ENCODE data around the gene SPATA31D4.
"Not testable (repeated sequence)": the region's sequence is repeated elsewhere in the genome, so short reads cannot be mapped to it uniquely, and the experiment has no call there.

The SPATA31D4 gene

GRCh38 chr9:81928305-81928704, at the start of gene SPATA31D4:
Gene SPATA31D4, plus strand, starts transcription at chr9:81928428. Its CDS starts 86 bp downstream, at chr9:81928514.
- not testable (repeated sequence) for H3K9me2 ChIP-seq (replicated peaks; ENCODE audit: insufficient read depth, low read length); H3K36me3 ChIP-seq (ENCODE audit: low read length); H3K9ac ChIP-seq (ENCODE audit: low read length); H3K4me3 ChIP-seq (ENCODE audit: insufficient read depth, low read length, poor library complexity, severe bottlenecking); H3K4me2 ChIP-seq (ENCODE audit: low read depth, low read length, poor library complexity, severe bottlenecking); H4K20me1 ChIP-seq (ENCODE audit: low read depth, low read length); H3K9me3 ChIP-seq (ENCODE audit: insufficient read depth, low read length); H3K27me3 ChIP-seq (ENCODE audit: low read length); H2AFZ ChIP-seq (ENCODE audit: low read depth, low read length, severe bottlenecking); H3K79me2 ChIP-seq (ENCODE audit: insufficient read depth, low read length); H3K27ac ChIP-seq (ENCODE audit: low read depth, low read length); H3F3A ChIP-seq (ENCODE audit: insufficient read depth)

GRCh38 chr9:81878530-81878929, 49.7 kb upstream of the SPATA31D4 start:
- Histone ChIP-seq H3K4me3 (ENCODE audit: insufficient read depth, low read length, poor library complexity, severe bottlenecking) (no peak overlapping the region), H3K79me2 (ENCODE audit: insufficient read depth, low read length) (no peaks in the 10 kb centered on the region), H3K9me3 (ENCODE audit: insufficient read depth, low read length) (no peaks in the 10 kb centered on the region), H3K27me3 (ENCODE audit: low read length) (no peaks in the 10 kb centered on the region), H3K36me3 (ENCODE audit: low read length) (no peaks in the 10 kb centered on the region), H3K9me2 (replicated peaks; ENCODE audit: insufficient read depth, low read length) (no peaks in the 10 kb centered on the region), H3K9ac (ENCODE audit: low read length) (no peak overlapping the region), H3K4me2 (ENCODE audit: low read depth, low read length, poor library complexity, severe bottlenecking) (no peak overlapping the region), H3F3A (ENCODE audit: insufficient read depth) (no peaks in the 10 kb centered on the region), H2AFZ (ENCODE audit: low read depth, low read length, severe bottlenecking) (no peak overlapping the region), H4K20me1 (ENCODE audit: low read depth, low read length) (no peaks in the 10 kb centered on the region), H3K27ac (ENCODE audit: low read depth, low read length) (no peak overlapping the region)
- TF ChIP-seq, protein P1, sequence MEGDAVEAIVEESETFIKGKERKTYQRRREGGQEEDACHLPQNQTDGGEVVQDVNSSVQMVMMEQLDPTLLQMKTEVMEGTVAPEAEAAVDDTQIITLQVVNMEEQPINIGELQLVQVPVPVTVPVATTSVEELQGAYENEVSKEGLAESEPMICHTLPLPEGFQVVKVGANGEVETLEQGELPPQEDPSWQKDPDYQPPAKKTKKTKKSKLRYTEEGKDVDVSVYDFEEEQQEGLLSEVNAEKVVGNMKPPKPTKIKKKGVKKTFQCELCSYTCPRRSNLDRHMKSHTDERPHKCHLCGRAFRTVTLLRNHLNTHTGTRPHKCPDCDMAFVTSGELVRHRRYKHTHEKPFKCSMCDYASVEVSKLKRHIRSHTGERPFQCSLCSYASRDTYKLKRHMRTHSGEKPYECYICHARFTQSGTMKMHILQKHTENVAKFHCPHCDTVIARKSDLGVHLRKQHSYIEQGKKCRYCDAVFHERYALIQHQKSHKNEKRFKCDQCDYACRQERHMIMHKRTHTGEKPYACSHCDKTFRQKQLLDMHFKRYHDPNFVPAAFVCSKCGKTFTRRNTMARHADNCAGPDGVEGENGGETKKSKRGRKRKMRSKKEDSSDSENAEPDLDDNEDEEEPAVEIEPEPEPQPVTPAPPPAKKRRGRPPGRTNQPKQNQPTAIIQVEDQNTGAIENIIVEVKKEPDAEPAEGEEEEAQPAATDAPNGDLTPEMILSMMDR (IDR thresholded peaks at IDR 0.05; ENCODE audit: insufficient read depth, low read length, poor library complexity, severe bottlenecking), result no peak
- TF ChIP-seq EZH2phosphoT487 (conservative IDR thresholded peaks at IDR 0.05; ENCODE audit: low read length), result no peak

DNA sequence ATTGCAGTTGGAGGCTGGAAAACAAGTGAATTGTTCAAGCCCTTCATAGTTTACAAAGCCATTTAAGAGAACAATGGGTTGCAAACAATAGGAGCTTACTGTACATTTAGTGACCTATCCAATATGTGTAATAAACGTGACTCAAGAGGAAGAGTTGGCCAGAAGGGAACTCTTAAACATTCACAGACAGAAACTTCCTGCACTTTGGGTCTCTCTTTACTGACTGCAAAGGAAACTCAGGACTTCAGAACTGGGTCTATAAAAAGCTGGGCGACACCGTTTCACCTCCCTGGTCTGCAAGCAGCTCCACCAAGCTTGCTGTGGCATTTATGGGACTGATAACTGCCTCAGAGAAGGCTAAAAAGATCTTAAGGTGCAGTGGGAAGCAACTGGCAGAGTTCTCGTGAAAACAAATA, 48.7 kb upstream of the SPATA31D4 start:
- no peak overlapping the region for H2AFZ ChIP-seq (ENCODE audit: low read depth, low read length, severe bottlenecking)
- H3K27ac ChIP-seq (ENCODE audit: low read depth, low read length), result no peak overlapping the region
- H4K20me1 ChIP-seq (ENCODE audit: low read depth, low read length), result no peaks in the 10 kb centered on the region
- no peaks in the 10 kb centered on the region for H3K9me2 ChIP-seq (replicated peaks; ENCODE audit: insufficient read depth, low read length)
- no peak overlapping the region for H3K9ac ChIP-seq (ENCODE audit: low read length)
- H3K79me2 ChIP-seq (ENCODE audit: insufficient read depth, low read length), result no peaks in the 10 kb centered on the region
- H3K27me3 ChIP-seq (ENCODE audit: low read length), result no peaks in the 10 kb centered on the region
- TF ChIP-seq, protein P1 (IDR thresholded peaks at IDR 0.05; ENCODE audit: insufficient read depth, low read length, poor library complexity, severe bottlenecking), result no peak
- no peak for TF ChIP-seq EZH2phosphoT487 (conservative IDR thresholded peaks at IDR 0.05; ENCODE audit: low read length)
- H3K9me3 ChIP-seq (ENCODE audit: insufficient read depth, low read length), result no peaks in the 10 kb centered on the region
- H3F3A ChIP-seq (ENCODE audit: insufficient read depth), result no peaks in the 10 kb centered on the region
- H3K4me3 ChIP-seq (ENCODE audit: insufficient read depth, low read length, poor library complexity, severe bottlenecking), result no peak overlapping the region
- no peak overlapping the region for H3K4me2 ChIP-seq (ENCODE audit: low read depth, low read length, poor library complexity, severe bottlenecking)
- H3K36me3 ChIP-seq (ENCODE audit: low read length), result no peaks in the 10 kb centered on the region

DNA sequence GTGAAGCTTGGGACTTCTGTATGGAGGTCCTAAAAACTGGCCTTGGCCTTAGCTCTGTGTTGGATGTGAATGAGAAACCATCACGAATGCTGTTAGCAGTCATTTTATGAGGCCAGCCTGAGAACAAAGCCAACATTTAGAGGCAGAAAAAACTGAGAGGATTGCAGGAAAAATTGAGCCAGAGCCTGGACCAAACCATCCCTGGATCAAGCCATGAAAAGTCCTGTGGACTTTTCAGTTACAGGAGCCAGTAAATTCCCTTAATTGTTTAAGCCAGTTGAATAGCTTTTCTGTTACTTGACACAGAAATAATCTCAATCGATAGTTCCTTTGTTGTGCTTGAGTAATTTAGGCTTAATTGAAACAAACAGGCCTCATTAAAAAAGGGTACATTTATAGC, 42.6 kb upstream of the SPATA31D4 start:
- H3K36me3 ChIP-seq (ENCODE audit: low read length), result no peaks in the 10 kb centered on the region
- H3K4me2 ChIP-seq (ENCODE audit: low read depth, low read length, poor library complexity, severe bottlenecking), result no peak overlapping the region
- no peak overlapping the region for H3K4me3 ChIP-seq (ENCODE audit: insufficient read depth, low read length, poor library complexity, severe bottlenecking)
- H3K27ac ChIP-seq (ENCODE audit: low read depth, low read length), result no peak overlapping the region
- no peaks in the 10 kb centered on the region for H3K27me3 ChIP-seq (ENCODE audit: low read length)
- H3K9me2 ChIP-seq (replicated peaks; ENCODE audit: insufficient read depth, low read length), result no peaks in the 10 kb centered on the region
- H3K9me3 ChIP-seq (ENCODE audit: insufficient read depth, low read length), result no peaks in the 10 kb centered on the region
- no peak for TF ChIP-seq EZH2phosphoT487 (conservative IDR thresholded peaks at IDR 0.05; ENCODE audit: low read length)
- TF ChIP-seq, protein P1 (IDR thresholded peaks at IDR 0.05; ENCODE audit: insufficient read depth, low read length, poor library complexity, severe bottlenecking), result no peak
- no peaks in the 10 kb centered on the region for H4K20me1 ChIP-seq (ENCODE audit: low read depth, low read length)
- H3K9ac ChIP-seq (ENCODE audit: low read length), result no peak overlapping the region
- no peaks in the 10 kb centered on the region for H3K79me2 ChIP-seq (ENCODE audit: insufficient read depth, low read length)
- no peaks in the 10 kb centered on the region for H3F3A ChIP-seq (ENCODE audit: insufficient read depth)
- H2AFZ ChIP-seq (ENCODE audit: low read depth, low read length, severe bottlenecking), result no peak overlapping the region

Data from SU-DHL-6 (cell line).